COLO668 (cell line): ENCODE results near the gene CCNDBP1.
"Not testable (repeated sequence)": the region's sequence is repeated elsewhere in the genome, so short reads cannot be mapped to it uniquely, and the experiment has no call there.

Source experiments
- DNase-seq: peaks from one replicate; lab custom pipeline; 2025; ENCODE audit not compliant: unreplicated experiment; lab: John Stamatoyannopoulos, UW

CCNDBP1 gene

DNA sequence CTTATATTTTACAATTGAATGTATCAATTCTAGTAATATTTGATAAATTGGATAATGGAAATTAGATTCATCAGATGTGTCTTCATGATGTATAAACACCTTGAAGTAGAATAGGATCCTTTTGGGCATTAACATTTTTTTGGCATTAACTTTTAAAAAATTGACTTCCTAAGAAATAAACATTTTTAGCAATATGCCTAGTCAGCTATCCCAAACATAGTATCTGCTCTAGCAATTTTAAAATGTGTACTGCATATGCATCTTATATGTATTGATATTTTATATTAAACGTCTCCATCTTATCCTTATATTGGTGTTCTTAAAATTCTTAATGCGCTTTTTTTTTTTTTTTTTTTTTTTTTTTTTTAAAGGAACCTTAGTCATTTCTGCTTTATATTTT, 8.5 kb downstream of the CCNDBP1 start:
- DNase-seq = no peak

GRCh38 chr15:43194795-43195194, 9.6 kb downstream of the CCNDBP1 start:
- no peak for DNase-seq

- DNase-seq = no peak
Observed at GRCh38 chr15:43196760-43197548, 11.8 kb downstream of the CCNDBP1 start.

GRCh38 chr15:43197773-43198172, 12.6 kb downstream of the CCNDBP1 start:
- not testable (repeated sequence) for DNase-seq

- not testable (repeated sequence) for DNase-seq
Observed at GRCh38 chr15:43198556-43198955, 13.4 kb downstream of the CCNDBP1 start.

DNA sequence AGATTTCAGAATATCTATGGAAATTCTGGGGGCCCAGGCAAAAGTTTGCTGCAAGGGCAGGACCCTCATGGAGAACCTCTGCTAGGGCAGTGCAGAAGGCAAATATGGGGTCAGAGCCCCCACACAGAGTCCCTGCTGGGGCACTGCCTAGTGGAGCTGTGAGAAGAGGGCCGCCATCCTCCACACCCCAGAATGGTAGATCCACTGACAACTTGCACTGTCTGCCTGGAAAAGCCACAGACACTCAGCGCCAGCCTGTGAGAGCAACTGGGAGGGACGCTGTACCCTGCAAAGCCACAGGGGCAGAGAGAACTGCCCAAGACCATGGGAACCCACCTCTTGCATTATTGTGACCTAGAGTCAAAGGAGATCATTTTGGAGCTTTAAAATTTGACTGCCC, 13.8 kb downstream of the CCNDBP1 start:
- DNase-seq = no peak

DNA sequence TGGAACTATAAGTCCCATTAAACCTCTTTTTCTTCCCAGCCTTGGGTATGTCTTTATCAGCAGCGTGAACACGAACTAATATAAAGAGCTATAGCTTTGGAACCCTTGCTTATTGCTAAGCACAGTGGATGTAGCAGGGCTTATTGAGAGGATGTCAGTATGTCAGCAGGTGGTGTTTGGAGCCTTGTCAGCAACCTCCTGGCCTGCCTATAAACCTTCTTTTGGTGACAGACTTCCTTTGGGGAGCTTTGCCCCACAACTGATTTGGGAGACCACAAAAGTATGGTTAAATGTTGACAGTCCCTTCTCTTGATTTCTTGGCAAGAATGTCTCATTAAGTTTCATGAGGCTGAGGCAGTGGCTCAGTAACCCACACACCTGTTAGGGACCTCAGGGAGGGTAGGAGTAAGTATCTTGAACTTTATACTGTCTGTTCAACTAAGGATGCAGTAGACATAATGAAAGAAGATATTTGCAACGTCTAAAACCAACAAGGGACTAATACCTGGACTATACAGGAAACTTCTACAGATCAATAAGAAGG, 14.8 kb downstream of the CCNDBP1 start:
- DNase-seq = no peak

GRCh38 chr15:43204016-43204901, 19.1 kb downstream of the CCNDBP1 start:
- DNase-seq = peak; percentile 27

DNA sequence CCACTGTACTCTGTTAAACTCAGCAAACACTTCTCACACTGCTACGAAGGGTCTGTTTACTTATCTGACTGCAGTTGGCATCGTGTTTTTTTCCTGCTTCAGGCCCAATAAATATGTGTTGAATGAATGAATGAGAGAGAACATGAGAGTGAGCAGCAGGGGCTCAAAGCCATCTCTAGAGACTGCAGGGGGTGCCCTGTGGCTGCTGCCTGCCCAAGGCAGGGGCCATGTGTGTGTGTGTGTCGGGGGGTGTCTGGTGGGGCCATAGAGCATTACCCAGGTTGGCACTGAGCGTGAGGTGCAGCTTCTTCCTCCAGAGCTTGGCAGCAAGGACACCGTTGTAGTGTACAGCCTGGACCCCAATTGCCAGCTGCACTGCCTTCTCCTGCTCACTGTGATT, 20.9 kb downstream of the CCNDBP1 start:
- no peak for DNase-seq

GRCh38 chr15:43207024-43207423, 21.8 kb downstream of the CCNDBP1 start:
- no peak for DNase-seq

DNA sequence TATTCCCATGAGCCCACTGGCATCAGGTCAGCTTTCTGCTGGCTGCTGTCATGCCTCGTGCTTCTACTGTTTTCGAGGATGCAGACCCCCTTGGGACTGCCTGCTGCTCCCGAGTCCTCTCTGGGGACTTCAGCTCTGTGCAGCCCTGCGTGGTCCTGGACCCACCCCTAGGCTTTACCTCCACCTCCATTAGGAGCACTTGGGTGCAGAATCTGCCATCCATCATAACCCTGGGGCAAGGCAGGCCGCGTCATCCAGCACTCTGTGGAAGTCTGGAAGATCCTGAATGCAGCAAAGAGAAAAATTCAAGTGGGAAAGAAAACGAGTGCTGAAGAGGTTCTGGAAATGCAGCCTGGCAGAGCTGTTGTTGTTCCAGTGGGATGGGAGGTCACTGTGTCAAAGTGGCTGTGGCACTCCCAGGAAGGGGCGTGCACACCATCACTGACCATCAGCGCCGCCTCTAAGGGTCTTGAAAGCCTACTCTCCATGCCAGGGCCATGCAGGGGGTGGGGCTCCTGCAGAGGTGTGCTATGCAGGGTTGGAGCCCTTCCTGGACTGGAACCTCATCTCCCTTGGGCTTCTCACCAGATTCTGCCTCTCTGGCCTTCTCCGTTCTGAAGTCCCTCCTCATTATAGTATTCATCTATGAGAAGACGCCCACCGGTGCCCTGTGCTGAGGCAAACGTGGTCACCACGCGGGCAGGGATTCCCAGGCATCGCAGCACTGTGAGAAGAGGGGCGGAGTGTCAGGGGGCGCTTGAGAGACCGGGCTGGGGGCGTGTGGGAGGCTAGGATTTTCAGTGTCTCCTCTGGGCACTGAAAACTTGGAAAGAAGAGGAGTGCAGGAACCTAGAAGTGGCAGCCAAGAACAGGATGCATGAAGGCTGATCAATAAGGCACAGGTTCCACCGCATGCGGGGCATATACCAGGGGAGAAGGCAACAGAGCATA, 23.1 kb downstream of the CCNDBP1 start:
- no peak for DNase-seq

- DNase-seq = peak; percentile 25
Observed at GRCh38 chr15:43209059-43209824, 24.0 kb downstream of the CCNDBP1 start.

GRCh38 chr15:43210172-43210745, 25.1 kb downstream of the CCNDBP1 start:
- no peak for DNase-seq

DNA sequence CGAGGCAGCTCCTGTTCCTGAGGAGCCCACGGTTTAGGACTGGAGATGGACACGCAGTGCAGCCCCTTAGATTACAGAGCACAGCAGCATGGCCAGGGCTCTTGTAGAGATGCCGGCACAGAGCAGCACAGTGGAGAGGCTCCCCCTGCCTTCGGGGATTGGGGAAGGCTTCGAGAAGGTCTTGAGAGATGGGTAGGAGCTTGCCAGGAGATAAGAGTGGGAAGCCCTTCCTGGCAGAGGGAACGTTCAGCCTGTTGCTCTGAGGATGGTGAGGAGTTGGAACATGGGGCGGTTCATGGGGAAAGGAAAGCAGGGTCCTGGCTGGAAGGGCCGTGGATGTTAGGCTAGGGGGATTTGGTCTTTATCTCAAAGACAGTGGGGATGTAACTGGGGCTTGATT, 25.6 kb downstream of the CCNDBP1 start:
- no peak for DNase-seq

DNA sequence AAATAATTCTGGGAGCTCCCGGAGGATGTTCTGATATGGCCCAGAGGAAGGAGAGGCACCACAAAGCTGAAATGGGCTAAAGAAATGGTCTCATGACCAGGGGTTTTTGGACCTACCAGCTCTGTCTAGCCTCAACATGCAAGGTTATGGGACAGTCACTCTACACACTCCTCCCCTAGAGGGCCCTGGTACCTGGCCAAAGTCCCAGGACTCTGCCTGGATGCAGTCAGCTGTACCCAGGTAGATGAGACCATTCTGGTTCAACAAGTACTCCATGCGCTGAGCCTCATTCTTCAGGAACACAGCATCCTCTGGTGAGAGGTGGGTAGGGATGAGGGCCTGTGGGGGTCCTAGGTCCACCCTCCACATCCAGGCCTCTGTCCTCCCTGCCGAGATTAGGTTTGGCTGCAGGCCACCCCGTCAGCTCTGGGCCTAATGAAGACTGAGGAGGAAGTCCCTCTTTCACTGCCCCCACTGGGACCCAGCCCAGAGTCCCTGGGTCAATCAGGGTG, 26.1 kb downstream of the CCNDBP1 start:
- DNase-seq = no peak

GRCh38 chr15:43212299-43212698, 27.1 kb downstream of the CCNDBP1 start:
- no peak for DNase-seq

- no peak for DNase-seq
Observed at GRCh38 chr15:43212951-43213350, 27.7 kb downstream of the CCNDBP1 start.

- DNase-seq = no peak
Observed at GRCh38 chr15:43213466-43213865, 28.3 kb downstream of the CCNDBP1 start.

DNA sequence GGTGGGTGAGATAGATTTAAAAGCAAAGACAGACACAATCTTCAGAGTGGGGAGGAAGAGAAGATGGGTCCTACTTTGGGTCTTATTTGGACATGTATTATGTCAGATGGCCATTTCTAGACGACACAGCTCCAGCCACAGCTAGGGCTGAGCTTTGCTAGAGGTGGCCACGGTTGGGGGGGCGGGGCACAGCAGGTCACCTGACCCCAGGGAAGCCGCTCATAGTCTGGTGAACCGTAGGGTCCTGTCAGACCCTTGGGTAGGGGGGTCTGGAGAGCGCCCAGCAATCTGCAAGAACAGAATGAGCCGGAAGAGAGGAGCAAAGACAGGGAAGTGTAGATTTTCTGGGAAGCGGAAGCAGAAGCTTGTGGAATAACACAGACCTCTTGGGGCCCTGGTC, 29.0 kb downstream of the CCNDBP1 start:
- DNase-seq = no peak
